Activated T-helper 17 cell treated with anti-CD3 and anti-CD28 coated beads, Interleukin-2, amount 50 U/mL, for 72 hours (primary cell): ENCODE data around the gene NLRP8. TPM values are rescaled to one million over a fixed set of nuclear protein-coding genes. Genes with fewer than 3 reads are reported as not detected.
"Not testable (repeated sequence)": the region's sequence is repeated elsewhere in the genome, so short reads cannot be mapped to it uniquely, and the experiment has no call there.

Experiments
- ATAC-seq: fragments of 150-1000 bp; cut with Tn5 transposase; replicated peaks from 2 replicates; pipeline ENCODE4 v1.10.0; 2021; ENCODE audit warnings: mild to moderate bottlenecking, moderate library complexity
- H3K27ac Mint-ChIP-seq: one replicate; pipeline ENCODE4 v1.8.0; 2022; ENCODE audit warnings: mixed read lengths
- H3K27me3 Mint-ChIP-seq: one replicate; pipeline ENCODE4 v1.8.0; 2022; ENCODE audit warnings: mixed read lengths
- H3K36me3 Mint-ChIP-seq: one replicate; pipeline ENCODE4 v1.8.0; 2022; ENCODE audit warnings: low read depth, mild to moderate bottlenecking, mixed read lengths
- H3K4me1 Mint-ChIP-seq: one replicate; pipeline ENCODE4 v1.8.0; 2022; ENCODE audit warnings: mixed read lengths
- H3K4me3 Mint-ChIP-seq: one replicate; pipeline ENCODE4 v1.8.0; 2022; ENCODE audit warnings: mild to moderate bottlenecking, mixed read lengths
- H3K9me3 Mint-ChIP-seq: one replicate; pipeline ENCODE4 v1.8.0; 2022; ENCODE audit warnings: mixed read lengths
- total RNA-seq, 2 donors: library from RNA; stranded (reverse); gene quantifications; one replicate each; pipeline ENCODE4 v1.2.3, GENCODE V29; 2022

Gene NLRP8
- total RNA-seq, 2 donors from 2014 or later: not detected

- Mint-ChIP-seq H3K9me3 (peaks cover 11% of the 10 kb centered on the region), H3K27ac (no peak overlapping the region), H3K36me3 (no peaks in the 10 kb centered on the region), H3K4me3 (no peak overlapping the region), H3K27me3 (no peaks in the 10 kb centered on the region), H3K4me1 (no peaks in the 10 kb centered on the region)
- no peak for ATAC-seq
These were observed 8.4 kb upstream of the NLRP8 start for GRCh38 chr19:55939206-55939605.

- H3K27me3 Mint-ChIP-seq: no peaks in the 10 kb centered on the region
- no peaks in the 10 kb centered on the region for H3K36me3 Mint-ChIP-seq
- H3K4me1 Mint-ChIP-seq: no peaks in the 10 kb centered on the region
- no peak for ATAC-seq
- H3K9me3 Mint-ChIP-seq: peaks cover 6% of the 10 kb centered on the region
- H3K4me3 Mint-ChIP-seq: no peak overlapping the region
- H3K27ac Mint-ChIP-seq: no peak overlapping the region
These were observed 7.3 kb upstream of the NLRP8 start for GRCh38 chr19:55940306-55940705.

- not testable (repeated sequence) for H3K36me3 Mint-ChIP-seq, H3K4me3 Mint-ChIP-seq
These were observed 2.9 kb downstream of the NLRP8 start for GRCh38 chr19:55950566-55950965.

GRCh38 chr19:55956431-55956830 is 8.8 kb downstream of the NLRP8 start:
- Mint-ChIP-seq H3K9me3 (no peaks in the 10 kb centered on the region), H3K27me3 (no peaks in the 10 kb centered on the region), H3K36me3 (no peaks in the 10 kb centered on the region), H3K4me3 (no peak overlapping the region), H3K4me1 (no peaks in the 10 kb centered on the region), H3K27ac (no peak overlapping the region)
- ATAC-seq: no peak

More at GRCh38 chr19:55950566-55950965, 2.9 kb downstream of the NLRP8 start:
- H3K27ac Mint-ChIP-seq, H3K27me3 Mint-ChIP-seq, H3K4me1 Mint-ChIP-seq, H3K9me3 Mint-ChIP-seq, ATAC-seq: not testable (repeated sequence)

GRCh38 chr19:55958356-55958755 is 10.7 kb downstream of the NLRP8 start:
- Mint-ChIP-seq H3K27me3 (no peaks in the 10 kb centered on the region), H3K9me3 (no peaks in the 10 kb centered on the region), H3K4me1 (no peaks in the 10 kb centered on the region), H3K4me3 (no peak overlapping the region), H3K36me3 (no peaks in the 10 kb centered on the region), H3K27ac (no peak overlapping the region)
- no peak for ATAC-seq

GRCh38 chr19:55959996-55960675 is 12.5 kb downstream of the NLRP8 start:
- Mint-ChIP-seq H3K4me1 (no peaks in the 10 kb centered on the region), H3K36me3 (no peaks in the 10 kb centered on the region), H3K9me3 (no peaks in the 10 kb centered on the region), H3K27me3 (no peaks in the 10 kb centered on the region), H3K27ac (no peak overlapping the region), H3K4me3 (no peak overlapping the region)
- no peak for ATAC-seq

- Mint-ChIP-seq H3K4me3 (no peak overlapping the region), H3K27ac (no peak overlapping the region), H3K4me1 (no peaks in the 10 kb centered on the region), H3K9me3 (peaks cover 5% of the 10 kb centered on the region), H3K27me3 (no peaks in the 10 kb centered on the region), H3K36me3 (no peaks in the 10 kb centered on the region)
- no peak for ATAC-seq
These were observed 14.6 kb downstream of the NLRP8 start for GRCh38 chr19:55962186-55962585.

- Mint-ChIP-seq H3K4me1 (no peaks in the 10 kb centered on the region), H3K27ac (no peak overlapping the region), H3K9me3 (peaks cover 5% of the 10 kb centered on the region), H3K27me3 (peaks cover 3% of the 10 kb centered on the region), H3K4me3 (no peak overlapping the region), H3K36me3 (no peaks in the 10 kb centered on the region)
- ATAC-seq: no peak
These were observed 26.4 kb downstream of the NLRP8 start for GRCh38 chr19:55973982-55974381.

GRCh38 chr19:55980415-55980814 is 32.8 kb downstream of the NLRP8 start:
- Mint-ChIP-seq H3K27ac (no peak overlapping the region), H3K9me3 (peaks cover 4% of the 10 kb centered on the region), H3K27me3 (peaks cover 3% of the 10 kb centered on the region), H3K4me3 (no peak overlapping the region), H3K36me3 (no peaks in the 10 kb centered on the region), H3K4me1 (no peaks in the 10 kb centered on the region)
- no peak for ATAC-seq

GRCh38 chr19:55985254-55985653 is 37.6 kb downstream of the NLRP8 start:
- H3K27ac Mint-ChIP-seq: no peak overlapping the region
- no peaks in the 10 kb centered on the region for H3K4me1 Mint-ChIP-seq
- no peaks in the 10 kb centered on the region for H3K36me3 Mint-ChIP-seq
- H3K27me3 Mint-ChIP-seq: no peaks in the 10 kb centered on the region
- ATAC-seq: no peak
- no peak overlapping the region for H3K4me3 Mint-ChIP-seq
- peaks cover 4% of the 10 kb centered on the region for H3K9me3 Mint-ChIP-seq

- Mint-ChIP-seq H3K4me3 (no peak within 1 kb of the TSS), H3K9me3 (peaks cover 4% of the 10 kb centered on the region), H3K27me3 (no peaks in the 10 kb centered on the region), H3K36me3 (no peaks in the 10 kb centered on the region), H3K4me1 (no peaks in the 10 kb centered on the region), H3K27ac (no peak within 1 kb of the TSS)
- ATAC-seq: no peak
These were observed 38.9 kb downstream of the NLRP8 start, which contains the start of gene NLRP5 for GRCh38 chr19:55986487-55986886. Gene NLRP5 (plus strand): TSS chr19:55986775.

- Mint-ChIP-seq H3K9me3 (peaks cover 13% of the 10 kb centered on the region), H3K36me3 (no peaks in the 10 kb centered on the region), H3K27me3 (peaks cover 3% of the 10 kb centered on the region), H3K27ac (no peak overlapping the region), H3K4me3 (no peak overlapping the region), H3K4me1 (no peaks in the 10 kb centered on the region)
- ATAC-seq: no peak
These were observed 43.2 kb downstream of the NLRP8 start for GRCh38 chr19:55990831-55991230.

GRCh38 chr19:55993492-55993891 is 45.9 kb downstream of the NLRP8 start:
- H3K36me3 Mint-ChIP-seq: no peaks in the 10 kb centered on the region
- ATAC-seq: no peak
- no peak overlapping the region for H3K27ac Mint-ChIP-seq
- H3K27me3 Mint-ChIP-seq: peaks cover 3% of the 10 kb centered on the region
- no peaks in the 10 kb centered on the region for H3K4me1 Mint-ChIP-seq
- H3K4me3 Mint-ChIP-seq: no peak overlapping the region
- H3K9me3 Mint-ChIP-seq: peaks cover 13% of the 10 kb centered on the region

GRCh38 chr19:56014765-56015164 is 67.1 kb downstream of the NLRP8 start:
- no peak overlapping the region for H3K27ac Mint-ChIP-seq
- no peaks in the 10 kb centered on the region for H3K4me1 Mint-ChIP-seq
- H3K27me3 Mint-ChIP-seq: no peaks in the 10 kb centered on the region
- ATAC-seq: no peak
- peaks cover 12% of the 10 kb centered on the region for H3K9me3 Mint-ChIP-seq
- no peaks in the 10 kb centered on the region for H3K36me3 Mint-ChIP-seq
- H3K4me3 Mint-ChIP-seq: no peak overlapping the region

- no peak for ATAC-seq
- H3K4me3 Mint-ChIP-seq: no peak overlapping the region
- H3K27ac Mint-ChIP-seq: no peak overlapping the region
- H3K27me3 Mint-ChIP-seq: no peaks in the 10 kb centered on the region
- no peaks in the 10 kb centered on the region for H3K4me1 Mint-ChIP-seq
- H3K36me3 Mint-ChIP-seq: no peaks in the 10 kb centered on the region
- H3K9me3 Mint-ChIP-seq: peaks cover 12% of the 10 kb centered on the region
These were observed 68.1 kb downstream of the NLRP8 start for GRCh38 chr19:56015756-56016155.

- peaks cover 12% of the 10 kb centered on the region for H3K9me3 Mint-ChIP-seq
- not testable (repeated sequence) for ATAC-seq, H3K27me3 Mint-ChIP-seq, H3K27ac Mint-ChIP-seq, H3K4me3 Mint-ChIP-seq, H3K36me3 Mint-ChIP-seq, H3K4me1 Mint-ChIP-seq
These were observed 71.7 kb downstream of the NLRP8 start for GRCh38 chr19:56019325-56019724.
